ENCODE results near the gene CFAP161.

CFAP161 gene

GRCh38 chr15:81182756-81183438 is 48.8 kb downstream of the CFAP161 start:
- no peaks in the 10 kb centered on the region for H3K4me1 ChIP-seq (ENCODE audit: control insufficient read depth, insufficient read depth, low read length)
- ChIA-PET POLR2A (no interaction called here), CTCF (interaction anchor here (0.5 to 1.1 kb wide), 3 partner anchors 33 to 38 kb away, joined by 3 read pairs; no protein-coding TSS in a partner anchor)
- TF ChIP-seq ZNF292 (tag by site-specific recombination; IDR thresholded peaks at IDR 0.05; ENCODE audit: borderline replicate concordance, low read depth) (no peak), ZSCAN4 (tag by site-specific recombination; IDR thresholded peaks at IDR 0.05) (peak; percentile 56; the same call in 1 of the 2 replicates)
- H3K4me3 ChIP-seq (ENCODE audit: low read depth, low read length) = no peak overlapping the region
- H3K27ac ChIP-seq (ENCODE audit: extremely low read depth, low read depth, low read length) = no peak overlapping the region
- no peaks in the 10 kb centered on the region for H3K36me3 ChIP-seq (ENCODE audit: control insufficient read depth in 2 of 2, insufficient read depth in 1 of 2, low read length in 2 of 2)
- no peaks in the 10 kb centered on the region for H3K9me3 ChIP-seq (ENCODE audit: control insufficient read depth, insufficient read depth, low read depth, low read length)

GRCh38 chr15:81183439-81183775 is 49.3 kb downstream of the CFAP161 start:
- TF ChIP-seq ZNF555 (tag by site-specific recombination; conservative IDR thresholded peaks at IDR 0.05) (no peak), ZNF37A (tag by site-specific recombination; IDR thresholded peaks at IDR 0.05) (no peak), EGR2 (tag by site-specific recombination; IDR thresholded peaks at IDR 0.05; ENCODE audit: low read depth) (no peak), ZNF366 (tag by site-specific recombination; conservative IDR thresholded peaks at IDR 0.05) (no peak), ZNF544 (tag by site-specific recombination; IDR thresholded peaks at IDR 0.05) (no peak), PRDM6 (tag by site-specific recombination; IDR thresholded peaks at IDR 0.05) (no peak), YY1 (tag by site-specific recombination; IDR thresholded peaks at IDR 0.05) (no peak), FEZF1 (tag by site-specific recombination; IDR thresholded peaks at IDR 0.05) (no peak), MZF1 (tag by site-specific recombination; IDR thresholded peaks at IDR 0.05; ENCODE audit: borderline replicate concordance) (no peak), ZNF600 (tag by site-specific recombination; IDR thresholded peaks at IDR 0.05) (no peak), ZNF785 (tag by site-specific recombination; IDR thresholded peaks at IDR 0.05) (no peak), PRDM2 (tag by site-specific recombination; IDR thresholded peaks at IDR 0.05; ENCODE audit: borderline replicate concordance) (no peak), TCF7L2 (IDR thresholded peaks at IDR 0.05; ENCODE audit: borderline replicate concordance, low read depth, low read length) (no peak), ZNF792 (tag by site-specific recombination; IDR thresholded peaks at IDR 0.05) (no peak), ZNF670 (tag by site-specific recombination; IDR thresholded peaks at IDR 0.05; ENCODE audit: low read depth) (no peak), ZNF292 (tag by site-specific recombination; IDR thresholded peaks at IDR 0.05; ENCODE audit: borderline replicate concordance, low read depth) (no peak), WT1 (tag by site-specific recombination; IDR thresholded peaks at IDR 0.05) (no peak), ZNF521 (tag by site-specific recombination; IDR thresholded peaks at IDR 0.05) (no peak)
- no peaks in the 10 kb centered on the region for H3K9me3 ChIP-seq (ENCODE audit: control insufficient read depth, insufficient read depth, low read depth, low read length)
- H3K4me1 ChIP-seq (ENCODE audit: control insufficient read depth, insufficient read depth, low read length) = no peaks in the 10 kb centered on the region
- H3K27ac ChIP-seq (ENCODE audit: extremely low read depth, low read depth, low read length) = no peak overlapping the region
- CTCF ChIA-PET = interaction anchor here (1.1 kb wide), 1 partner anchor 34 kb away, joined by 3 read pairs; no protein-coding TSS in a partner anchor
- H3K4me3 ChIP-seq (ENCODE audit: low read depth, low read length) = no peak overlapping the region
- POLR2A ChIA-PET = no interaction called here
- no peaks in the 10 kb centered on the region for H3K36me3 ChIP-seq (ENCODE audit: control insufficient read depth in 2 of 2, insufficient read depth in 1 of 2, low read length in 2 of 2)

All from HEK293 (cell line).